Ovary (tissue), 3 donors: Measurements from ENCODE around the gene TAOK2.

Experiments
- CTCF ChIP-seq, 3 donors: fragments of 450-650 bp in 2 of 3; fragments of 200-600 bp in 1 of 3; IDR thresholded peaks; one replicate each; pipeline versions ENCODE4 v1.5.1 to v1.8.0; 2016 to 2022; ENCODE audit warnings: antibody characterized with exemption in 3 of 3, mild to moderate bottlenecking in 1 of 3
- POLR2A ChIP-seq: fragments of 450-650 bp; IDR thresholded peaks from one replicate; pipeline ENCODE4 v1.6.1; 2017; ENCODE audit warnings: antibody characterized with exemption, mild to moderate bottlenecking, moderate library complexity
- donor health status: DM: no; HTN: no; CAD: no.

GRCh38 chr16:29996766-29997250, 23.1 kb downstream of the TAOK2 start:
- no peak for TF ChIP-seq CTCF (IDR thresholded peaks at IDR 0.05)
- TF ChIP-seq POLR2A, result no peak
